Uterus (tissue), 4 donors: ENCODE results near the gene CFAP77. TPM values are rescaled to one million over a fixed set of nuclear protein-coding genes. Genes with fewer than 3 reads are reported as not detected.

ENCODE experiments used
- DNase-seq, 2 donors: peaks; one replicate each; pipeline ENCODE4 v3.0.0-alpha.2; 2019 to 2020
- H3K27ac ChIP-seq, 2 donors: fragments of 200-600 bp; sonication (generic); 1 replicate in 1 of 2; 2 replicates in 1 of 2; pipeline ENCODE4 v1.5.1; 2016 to 2018
- H3K27me3 ChIP-seq, 2 donors: fragments of 200-600 bp; sonication (generic); one replicate each; pipeline ENCODE4 v1.5.1; 2018 to 2019; ENCODE audit warnings: control low read depth in 1 of 2
- H3K36me3 ChIP-seq, 2 donors: fragments of 200-600 bp; sonication (generic); one replicate each; pipeline ENCODE4 v1.5.1; 2019; ENCODE audit warnings: control low read depth in 1 of 2
- H3K4me1 ChIP-seq, 2 donors: fragments of 200-600 bp; sonication (generic); one replicate each; pipeline ENCODE4 v1.5.1; 2018 to 2019; ENCODE audit warnings: control low read depth in 1 of 2
- H3K4me3 ChIP-seq, 2 donors: fragments of 200-600 bp; sonication (generic); 1 replicate in 1 of 2; 2 replicates in 1 of 2; pipeline ENCODE4 v1.5.1; 2018 to 2019; ENCODE audit warnings: mild to moderate bottlenecking in 1 of 2
- H3K9me3 ChIP-seq, 2 donors: fragments of 200-600 bp; sonication (generic); one replicate each; pipeline ENCODE4 v1.5.1; 2019; ENCODE audit warnings: control low read depth in 1 of 2
- CTCF ChIP-seq, 4 experiments: fragments of 200-600 bp in 2 of 4; fragments of 450-650 bp in 2 of 4; sonication (generic) in 2 of 4; IDR thresholded peaks; one replicate each; pipeline ENCODE4 v1.5.1; 2016 to 2019; ENCODE audit warnings: antibody characterized with exemption in 4 of 4, mild to moderate bottlenecking in 2 of 4, moderate library complexity in 1 of 4
- POLR2A ChIP-seq, 2 donors: fragments of 450-650 bp; IDR thresholded peaks; one replicate each; pipeline ENCODE4 v1.6.1; 2016; ENCODE audit warnings: antibody characterized with exemption in 2 of 2, mild to moderate bottlenecking in 1 of 2, moderate library complexity in 1 of 2
- intact Hi-C: fragments of 100-400 bp; cut with DNase I; formaldehyde crosslinking; loops from one replicate; pipeline ENCODE4 v1.15.1; 2023; ENCODE audit warnings: low total_unique reads
- total RNA-seq, 4 donors: library from RNA; depleted of rRNA in 3 of 4; stranded (reverse); fragments of >200 nt in 3 of 4; gene quantifications; one replicate each; pipeline versions ENCODE4 v1.1.0 to v1.2.4, GENCODE V29; 2014 to 2023
- donor health status: DM: yes; HTN: yes; CAD: no.

The CFAP77 gene
- total RNA-seq, 4 donors from 2014 or later, result 1.4 TPM; not detected in 3

- DNase-seq, result no peak
- no peaks in the 10 kb centered on the region for H3K9me3 ChIP-seq
- peaks cover 12 to 79% of the 10 kb centered on the region in 2 donors for H3K27me3 ChIP-seq
- no peaks in the 10 kb centered on the region for H3K4me1 ChIP-seq
- no peak overlapping the region for H3K27ac ChIP-seq
- no peaks in the 10 kb centered on the region for H3K36me3 ChIP-seq
- no peak for TF ChIP-seq POLR2A (IDR thresholded peaks at IDR 0.05)
- TF ChIP-seq CTCF (IDR thresholded peaks at IDR 0.05), result no peak
- intact Hi-C loops, result no loop called here
- no peak overlapping the region for H3K4me3 ChIP-seq
Observed at GRCh38 chr9:132585954-132586829, 176.2 kb downstream of the CFAP77 start.

- no peak for DNase-seq
- intact Hi-C loops, result no loop called here
- TF ChIP-seq CTCF (IDR thresholded peaks at IDR 0.05) (no peak), POLR2A (IDR thresholded peaks at IDR 0.05) (no peak)
- peaks cover 12 to 72% of the 10 kb centered on the region in 2 donors for H3K27me3 ChIP-seq
- H3K4me3 ChIP-seq, result no peak overlapping the region
- no peak overlapping the region for H3K27ac ChIP-seq
- no peaks in the 10 kb centered on the region for H3K36me3 ChIP-seq
- no peaks in the 10 kb centered on the region for H3K4me1 ChIP-seq
- no peaks in the 10 kb centered on the region for H3K9me3 ChIP-seq
Observed at GRCh38 chr9:132586830-132587591, 177.0 kb downstream of the CFAP77 start.

DNA sequence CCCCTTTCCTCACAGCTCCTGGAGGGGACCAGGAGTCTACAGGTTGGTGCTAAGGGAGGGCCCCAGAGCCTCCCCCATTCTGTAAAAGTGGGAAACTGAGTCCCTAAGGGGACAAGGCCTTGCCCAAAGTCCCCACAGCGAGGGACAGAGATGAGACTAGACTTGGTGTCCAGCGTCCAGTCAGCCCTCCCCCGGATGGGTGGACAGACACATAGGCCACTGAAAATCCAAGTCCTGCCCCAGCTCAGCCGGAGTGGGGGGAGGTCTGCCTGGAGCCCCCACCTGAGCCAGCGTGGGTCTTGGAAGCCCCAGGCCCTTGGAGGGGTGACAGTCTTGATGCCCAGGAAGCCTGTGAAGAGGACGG is 177.6 kb downstream of the CFAP77 start:
- Histone ChIP-seq H3K4me1 (no peaks in the 10 kb centered on the region), H3K27ac (no peak overlapping the region), H3K27me3 (peaks cover 10 to 72% of the 10 kb centered on the region in 2 donors), H3K9me3 (no peaks in the 10 kb centered on the region), H3K36me3 (no peaks in the 10 kb centered on the region), H3K4me3 (no peak overlapping the region)
- intact Hi-C loops, result no loop called here
- no peak for DNase-seq
- TF ChIP-seq CTCF (IDR thresholded peaks at IDR 0.05), result no peak
- TF ChIP-seq POLR2A (IDR thresholded peaks at IDR 0.05), result no peak

- no peak for DNase-seq
- peaks cover 6 to 68% of the 10 kb centered on the region in 2 donors for H3K27me3 ChIP-seq
- H3K27ac ChIP-seq, result no peak overlapping the region
- intact Hi-C loops, result no loop called here
- H3K9me3 ChIP-seq, result no peaks in the 10 kb centered on the region
- no peaks in the 10 kb centered on the region for H3K4me1 ChIP-seq
- TF ChIP-seq CTCF (IDR thresholded peaks at IDR 0.05), result no peak
- no peak overlapping the region for H3K4me3 ChIP-seq
- H3K36me3 ChIP-seq, result no peaks in the 10 kb centered on the region
Observed at GRCh38 chr9:132588098-132588497, 178.1 kb downstream of the CFAP77 start.
